K562 (cell line): ENCODE results near the gene CCNYL1. TPM values are rescaled to one million over a fixed set of nuclear protein-coding genes. Genes with fewer than 3 reads are reported as not detected.

ENCODE experiments used
- ASH1L ChIP-seq: fragments of 450-650 bp; IDR thresholded peaks from 2 replicates; pipeline ENCODE4 v1.6.1; 2018; ENCODE audit warnings: borderline replicate concordance, mild to moderate bottlenecking, low read depth; ENCODE audit not compliant: partially characterized antibody
- CUX1 ChIP-seq: fragments of 200-800 bp; sonication (Bioruptor generic); IDR thresholded peaks from 2 replicates; pipeline ENCODE4 v1.6.1; 2016; ENCODE audit warnings: missing genetic modification characterization, missing compliant biosample characterization
- FOXP1 ChIP-seq: sonication (generic); formaldehyde crosslinking; IDR thresholded peaks from 2 replicates; pipeline ENCODE4 v1.8.0; 2022; ENCODE audit warnings: mild to moderate bottlenecking, missing genetic modification reagents
- GTF2F1 ChIP-seq: IDR thresholded peaks from 2 replicates; pipeline ENCODE4 v1.6.1; 2011; ENCODE audit warnings: low read depth, low read length, improper control_type of control experiment
- KDM5B ChIP-seq: fragments of 200-600 bp; sonication (generic); IDR thresholded peaks from 2 replicates; pipeline ENCODE4 v1.6.1; 2012; ENCODE audit warnings: low read depth, mild to moderate bottlenecking, moderate library complexity, low read length, control low read depth, inconsistent platforms; ENCODE audit not compliant: insufficient replicate concordance
- MTA3 ChIP-seq: fragments of 450-650 bp; formaldehyde crosslinking; IDR thresholded peaks from 2 replicates; pipeline ENCODE4 v1.6.1; 2017; ENCODE audit warnings: mild to moderate bottlenecking, borderline replicate concordance
- NFRKB ChIP-seq: fragments of 450-650 bp; IDR thresholded peaks from 2 replicates; pipeline ENCODE4 v1.6.1; 2016; ENCODE audit warnings: low read depth
- NRF1 ChIP-seq, 2 experiments: fragments of 450-650 bp; IDR thresholded peaks in 1 of 2; conservative IDR thresholded peaks in 1 of 2; 2 replicates each; pipeline ENCODE4 v1.6.1; 2014; ENCODE audit warnings: mild to moderate bottlenecking in 2 of 2
- PCBP1 ChIP-seq: fragments of 200-400 bp; formaldehyde crosslinking; IDR thresholded peaks from 2 replicates; pipeline ENCODE4 v1.6.1; 2018; ENCODE audit warnings: mild to moderate bottlenecking, low read depth, low read length; ENCODE audit not compliant: poor library complexity, severe bottlenecking
- PCBP2 ChIP-seq: fragments of 200-400 bp; formaldehyde crosslinking; IDR thresholded peaks from 2 replicates; pipeline ENCODE4 v1.6.1; 2018; ENCODE audit warnings: low read length, low read depth, mild to moderate bottlenecking, moderate library complexity; ENCODE audit not compliant: poor library complexity, severe bottlenecking
- PPARD ChIP-seq: fragments of 250-450 bp; sonication (Bioruptor Pico); IDR thresholded peaks from 2 replicates; pipeline ENCODE4 v1.8.0; 2022; ENCODE audit warnings: inconsistent platforms, mild to moderate bottlenecking, moderate library complexity
- RFX1 ChIP-seq: fragments of 450-650 bp; IDR thresholded peaks from 2 replicates; pipeline ENCODE4 v1.6.1; 2016; ENCODE audit warnings: mild to moderate bottlenecking, moderate library complexity
- SNIP1 ChIP-seq: fragments of 450-650 bp; IDR thresholded peaks from 2 replicates; pipeline ENCODE4 v1.7.1; 2017; ENCODE audit warnings: low read depth, mild to moderate bottlenecking
- SREBF2 ChIP-seq: sonication (generic); formaldehyde crosslinking; IDR thresholded peaks from 2 replicates; pipeline ENCODE4 v1.4.0; 2020; ENCODE audit warnings: mild to moderate bottlenecking, missing genetic modification reagents
- WHSC1 ChIP-seq: IDR thresholded peaks from one replicate; pipeline ENCODE4 v1.6.1; 2012; ENCODE audit warnings: low read length, control low read depth, inconsistent platforms
- ZBTB33 ChIP-seq: sonication (generic); formaldehyde crosslinking; IDR thresholded peaks from 2 replicates; pipeline ENCODE4 v1.8.1; 2023; ENCODE audit warnings: mild to moderate bottlenecking, missing genetic modification reagents
- ZBTB34 ChIP-seq: fragments of 250-450 bp; sonication (Bioruptor Pico); IDR thresholded peaks from 2 replicates; pipeline ENCODE4 v1.8.0; 2021; ENCODE audit warnings: mild to moderate bottlenecking, moderate library complexity
- ZKSCAN8 ChIP-seq: fragments of 200-800 bp; sonication (Bioruptor generic); IDR thresholded peaks from 2 replicates; pipeline ENCODE4 v1.6.1; 2016; ENCODE audit warnings: missing genetic modification characterization, missing compliant biosample characterization
- ZNF696 ChIP-seq: fragments of 250-450 bp; sonication (Bioruptor Pico); conservative IDR thresholded peaks from 2 replicates; pipeline ENCODE4 v1.4.0; 2020; ENCODE audit warnings: mild to moderate bottlenecking, moderate library complexity
- polyA plus RNA-seq, 8 experiments: library from polyadenylated mRNA; depleted of rRNA in 4 of 8; stranded (reverse) in 5 of 8; unstranded in 3 of 8; fragments of >200 nt; fragmentation: Nextera tagmentation in 2 of 8; fragmentation: Illumina TruSeq in 1 of 8; extraction: Ambion mirVana in 2 of 8; extraction: Trizol in 1 of 8; gene quantifications; 2 replicates each; pipeline versions ENCODE4 v1.2.1 to v1.2.3, GENCODE V29; 2011 to 2014; ENCODE audit warnings: inconsistent platforms in 1 of 8, missing spikeins in 1 of 8
- total RNA-seq, 7 experiments: library from RNA; depleted of rRNA in 6 of 7; stranded (reverse); fragments of >200 nt in 6 of 7; fragmentation: Illumina TruSeq in 2 of 7; extraction: Trizol in 2 of 7; gene quantifications; 2 replicates each; pipeline versions ENCODE4 v1.2.1 to v1.2.3, GENCODE V29; 2011 to 2021; ENCODE audit warnings: low replicate concordance in 1 of 7

The CCNYL1 gene
- total and polyA plus RNA-seq, 9 of the 15 experiments (the other 6 are each of a cell fraction or from before 2014, with no cell fraction given), result 1.9 to 7.5 (median 4.7) TPM

- TF ChIP-seq CUX1, result peak; percentile 100
- TF ChIP-seq NRF1 (conservative IDR thresholded peaks at IDR 0.05 in 1 of 2, IDR thresholded peaks at IDR 0.05 in 1 of 2), result peak in 1 of 2 experiments; percentile 34; a peak in 2 of 4 replicates
- no peak for TF ChIP-seq WHSC1
- no peak for TF ChIP-seq ASH1L
- TF ChIP-seq MTA3, result peak; percentile 69; the same call in 1 of the 2 replicates
- TF ChIP-seq ZBTB34 (CRISPR knock-in tag), result peak; percentile 99
- TF ChIP-seq SREBF2 (CRISPR knock-in tag), result no peak
- peak; percentile 97 for TF ChIP-seq PPARD (CRISPR knock-in tag)
- TF ChIP-seq KDM5B, result peak; percentile 71
- peak; percentile 98 for TF ChIP-seq RFX1
- peak; percentile 68 for TF ChIP-seq SNIP1
- TF ChIP-seq ZBTB33, result no peak
- peak; percentile 95 for TF ChIP-seq ZNF696
- peak; percentile 99 for TF ChIP-seq ZKSCAN8
- no peak for TF ChIP-seq FOXP1 (CRISPR knock-in tag)
- no peak for TF ChIP-seq PCBP1
- TF ChIP-seq NFRKB, result peak; percentile 80; the same call in 1 of the 2 replicates
- no peak for TF ChIP-seq PCBP2
- no peak for TF ChIP-seq GTF2F1
Measured at GRCh38 chr2:207772081-207772843, 60.8 kb downstream of the CCNYL1 start (continued).
